ENCODE measurements around the gene ADSS1.
A peak's percentile ranks its signal among the peaks of the same experiment; 100 is the strongest.
"Not testable (repeated sequence)": the region's sequence is repeated elsewhere in the genome, so short reads cannot be mapped to it uniquely, and the experiment has no call there.

Gene ADSS1

GRCh38 chr14:104750056-104750752 lies 26.2 kb downstream of the ADSS1 start:
- no peak overlapping the region for H3K18ac ChIP-seq (ENCODE audit: low read depth in 1 of 2, low read length in 2 of 2)
- H3K23ac ChIP-seq (ENCODE audit: low read length in 2 of 2) = no peak overlapping the region
- no peak overlapping the region for H2AFZ ChIP-seq (ENCODE audit: low read depth, low read length)
- H2BK5ac ChIP-seq (ENCODE audit: low read depth, low read length, poor library complexity, severe bottlenecking) = no peak overlapping the region
- no peaks in the 10 kb centered on the region for H3K27me3 ChIP-seq (ENCODE audit: control insufficient read depth in 1 of 2, insufficient read depth in 1 of 2, low read length in 2 of 2)
- H3K36me3 ChIP-seq (ENCODE audit: control insufficient read depth in 1 of 2, insufficient read depth in 2 of 2, low read depth in 1 of 2, low read length in 2 of 2) = peaks cover 3 to 4% of the 10 kb centered on the region in 2 experiments
- no peak overlapping the region for H4K91ac ChIP-seq (ENCODE audit: low read length)
- H2BK12ac ChIP-seq (ENCODE audit: low read length in 2 of 2) = peak overlapping the region in 1 of 2 experiments; percentile 8
- 92% methylated on average over 12 of the region's 12 CpGs for WGBS
- no peak overlapping the region for H2AK5ac ChIP-seq (ENCODE audit: low read length, severe bottlenecking)
- no peak overlapping the region for H2BK120ac ChIP-seq (ENCODE audit: low read depth, low read length)
- H3K4me1 ChIP-seq (ENCODE audit: control insufficient read depth, insufficient read depth, low read depth, low read length) = peaks cover 38% of the 10 kb centered on the region
- no peak overlapping the region for H3K4me2 ChIP-seq (ENCODE audit: low read length, poor library complexity, severe bottlenecking)
- H3K9me3 ChIP-seq (ENCODE audit: control insufficient read depth, low read length) = no peaks in the 10 kb centered on the region
- H3K9ac ChIP-seq (ENCODE audit: low read length) = peak overlapping the region; percentile 43
- peak overlapping the region; percentile 36 for H2BK15ac ChIP-seq (ENCODE audit: low read depth, poor library complexity, severe bottlenecking)
- H3K27ac ChIP-seq (ENCODE audit: low read length, poor library complexity, severe bottlenecking) = peak overlapping the region; percentile 1
- H3K14ac ChIP-seq (ENCODE audit: low read length in 2 of 2) = no peak overlapping the region
- H3K79me1 ChIP-seq (replicated peaks; ENCODE audit: low read length, poor library complexity, severe bottlenecking) = peaks cover 2% of the 10 kb centered on the region
- no peak overlapping the region for H4K8ac ChIP-seq (ENCODE audit: low read length)
- peak overlapping the region in 1 of 2 experiments; percentile 6 for H3K4ac ChIP-seq (ENCODE audit: low read depth in 1 of 2, low read length in 2 of 2)
- DNase-seq = no peak
- no peak overlapping the region for H3K4me3 ChIP-seq (ENCODE audit: insufficient read depth in 1 of 2, low read depth in 1 of 2, low read length in 2 of 2)

- not testable (repeated sequence) for H3K9me3 ChIP-seq (ENCODE audit: control insufficient read depth, low read length); H3K4me2 ChIP-seq (ENCODE audit: low read length, poor library complexity, severe bottlenecking); H2BK15ac ChIP-seq (ENCODE audit: low read depth, poor library complexity, severe bottlenecking); H4K8ac ChIP-seq (ENCODE audit: low read length); H2BK120ac ChIP-seq (ENCODE audit: low read depth, low read length); H3K36me3 ChIP-seq (ENCODE audit: control insufficient read depth in 1 of 2, insufficient read depth in 2 of 2, low read depth in 1 of 2, low read length in 2 of 2); H3K27me3 ChIP-seq (ENCODE audit: control insufficient read depth in 1 of 2, insufficient read depth in 1 of 2, low read length in 2 of 2); H3K4ac ChIP-seq (ENCODE audit: low read depth in 1 of 2, low read length in 2 of 2); H4K91ac ChIP-seq (ENCODE audit: low read length); H2BK5ac ChIP-seq (ENCODE audit: low read depth, low read length, poor library complexity, severe bottlenecking); H3K23ac ChIP-seq (ENCODE audit: low read length in 2 of 2); H3K4me3 ChIP-seq (ENCODE audit: insufficient read depth in 1 of 2, low read depth in 1 of 2, low read length in 2 of 2); H3K9ac ChIP-seq (ENCODE audit: low read length); H3K18ac ChIP-seq (ENCODE audit: low read depth in 1 of 2, low read length in 2 of 2); H3K27ac ChIP-seq (ENCODE audit: low read length, poor library complexity, severe bottlenecking); DNase-seq; H2BK12ac ChIP-seq (ENCODE audit: low read length in 2 of 2); H3K14ac ChIP-seq (ENCODE audit: low read length in 2 of 2); H2AFZ ChIP-seq (ENCODE audit: low read depth, low read length); H2AK5ac ChIP-seq (ENCODE audit: low read length, severe bottlenecking); H3K79me1 ChIP-seq (replicated peaks; ENCODE audit: low read length, poor library complexity, severe bottlenecking)
- 85% methylated on average over 5 of the region's 5 CpGs for WGBS
- H3K4me1 ChIP-seq (ENCODE audit: control insufficient read depth, insufficient read depth, low read depth, low read length) = peaks cover 38% of the 10 kb centered on the region
Observed at GRCh38 chr14:104750753-104751057, 26.7 kb downstream of the ADSS1 start.

GRCh38 chr14:104751539-104752422 lies 27.8 kb downstream of the ADSS1 start:
- no peaks in the 10 kb centered on the region for H3K27me3 ChIP-seq (ENCODE audit: control insufficient read depth in 1 of 2, insufficient read depth in 1 of 2, low read length in 2 of 2)
- H3K4me2 ChIP-seq (ENCODE audit: low read length, poor library complexity, severe bottlenecking) = peak overlapping the region; percentile 75
- no peak overlapping the region for H2AFZ ChIP-seq (ENCODE audit: low read depth, low read length)
- H3K9ac ChIP-seq (ENCODE audit: low read length) = peak overlapping the region; percentile 83
- no peak overlapping the region for H2BK5ac ChIP-seq (ENCODE audit: low read depth, low read length, poor library complexity, severe bottlenecking)
- H3K9me3 ChIP-seq (ENCODE audit: control insufficient read depth, low read length) = no peaks in the 10 kb centered on the region
- peak overlapping the region; percentile 91 for H4K8ac ChIP-seq (ENCODE audit: low read length)
- peak overlapping the region; percentile 29 to 52 for H2BK12ac ChIP-seq (ENCODE audit: low read length in 2 of 2)
- peaks cover 19% of the 10 kb centered on the region in 2 experiments for H3K36me3 ChIP-seq (ENCODE audit: control insufficient read depth in 1 of 2, insufficient read depth in 2 of 2, low read depth in 1 of 2, low read length in 2 of 2)
- H2BK15ac ChIP-seq (ENCODE audit: low read depth, poor library complexity, severe bottlenecking) = peak overlapping the region; percentile 62
- no peak for DNase-seq
- WGBS = 98% methylated on average over 74 of the region's 90 CpGs
- H3K4me1 ChIP-seq (ENCODE audit: control insufficient read depth, insufficient read depth, low read depth, low read length) = peaks cover 41% of the 10 kb centered on the region
- H3K4ac ChIP-seq (ENCODE audit: low read depth in 1 of 2, low read length in 2 of 2) = peak overlapping the region; percentile 21 to 54
- no peak overlapping the region for H2BK120ac ChIP-seq (ENCODE audit: low read depth, low read length)
- peak overlapping the region; percentile 80 for H4K91ac ChIP-seq (ENCODE audit: low read length)
- peak overlapping the region; percentile 56 to 78 for H3K18ac ChIP-seq (ENCODE audit: low read depth in 1 of 2, low read length in 2 of 2)
- H2AK5ac ChIP-seq (ENCODE audit: low read length, severe bottlenecking) = no peak overlapping the region
- no peak overlapping the region for H3K27ac ChIP-seq (ENCODE audit: low read length, poor library complexity, severe bottlenecking)
- peak overlapping the region; percentile 51 to 96 for H3K4me3 ChIP-seq (ENCODE audit: insufficient read depth in 1 of 2, low read depth in 1 of 2, low read length in 2 of 2)
- no peak overlapping the region for H3K14ac ChIP-seq (ENCODE audit: low read length in 2 of 2)
- H3K23ac ChIP-seq (ENCODE audit: low read length in 2 of 2) = no peak overlapping the region
- peaks cover 15% of the 10 kb centered on the region for H3K79me1 ChIP-seq (replicated peaks; ENCODE audit: low read length, poor library complexity, severe bottlenecking)

- Histone ChIP-seq H4K91ac (ENCODE audit: low read length) (peak overlapping the region; percentile 80), H3K4me3 (ENCODE audit: insufficient read depth in 1 of 2, low read depth in 1 of 2, low read length in 2 of 2) (peak overlapping the region; percentile 55 to 96), H2BK5ac (ENCODE audit: low read depth, low read length, poor library complexity, severe bottlenecking) (no peak overlapping the region), H3K27me3 (ENCODE audit: control insufficient read depth in 1 of 2, insufficient read depth in 1 of 2, low read length in 2 of 2) (no peaks in the 10 kb centered on the region), H3K9ac (ENCODE audit: low read length) (peak overlapping the region; percentile 83), H3K9me3 (ENCODE audit: control insufficient read depth, low read length) (no peaks in the 10 kb centered on the region), H3K36me3 (ENCODE audit: control insufficient read depth in 1 of 2, insufficient read depth in 2 of 2, low read depth in 1 of 2, low read length in 2 of 2) (peaks cover 24 to 25% of the 10 kb centered on the region in 2 experiments), H3K27ac (ENCODE audit: low read length, poor library complexity, severe bottlenecking) (no peak overlapping the region), H3K23ac (ENCODE audit: low read length in 2 of 2) (no peak overlapping the region), H3K4ac (ENCODE audit: low read depth in 1 of 2, low read length in 2 of 2) (peak overlapping the region; percentile 21 to 54), H3K79me1 (replicated peaks; ENCODE audit: low read length, poor library complexity, severe bottlenecking) (peaks cover 20% of the 10 kb centered on the region), H3K4me1 (ENCODE audit: control insufficient read depth, insufficient read depth, low read depth, low read length) (peaks cover 41% of the 10 kb centered on the region), H3K14ac (ENCODE audit: low read length in 2 of 2) (no peak overlapping the region), H2BK120ac (ENCODE audit: low read depth, low read length) (no peak overlapping the region), H4K8ac (ENCODE audit: low read length) (peak overlapping the region; percentile 91), H3K4me2 (ENCODE audit: low read length, poor library complexity, severe bottlenecking) (peak overlapping the region; percentile 75), H3K18ac (ENCODE audit: low read depth in 1 of 2, low read length in 2 of 2) (peak overlapping the region; percentile 56 to 78), H2AFZ (ENCODE audit: low read depth, low read length) (no peak overlapping the region), H2AK5ac (ENCODE audit: low read length, severe bottlenecking) (no peak overlapping the region), H2BK12ac (ENCODE audit: low read length in 2 of 2) (peak overlapping the region; percentile 29 to 52), H2BK15ac (ENCODE audit: low read depth, poor library complexity, severe bottlenecking) (peak overlapping the region; percentile 62)
- WGBS = 15% methylated on average over 20 of the region's 21 CpGs
- DNase-seq = no peak
Observed at GRCh38 chr14:104752423-104752734, 28.4 kb downstream of the ADSS1 start.

Data from mesenchymal stem cell (in vitro differentiated cells and primary cell).